HG03354 (cell line): ENCODE results near the gene LITAFD.
"Not testable (repeated sequence)": the region's sequence is repeated elsewhere in the genome, so short reads cannot be mapped to it uniquely, and the experiment has no call there.

Source experiments
- ATAC-seq: cut with Tn5 transposase; IDR thresholded peaks from one replicate; pipeline ENCODE4 v1.9.1; 2021; ENCODE audit warnings: mild to moderate bottlenecking; ENCODE audit not compliant: unreplicated experiment, poor library complexity, severe bottlenecking

Gene LITAFD

GRCh38 chr16:8869212-8869987 is 12.8 kb upstream of the LITAFD start:
- ATAC-seq: no peak

- not testable (repeated sequence) for ATAC-seq
Observed at GRCh38 chr16:8869988-8870241, 12.2 kb upstream of the LITAFD start.

- no peak for ATAC-seq
Observed at GRCh38 chr16:8872071-8872470, 10.1 kb upstream of the LITAFD start.

GRCh38 chr16:8872967-8873865 is 8.9 kb upstream of the LITAFD start:
- ATAC-seq: no peak

- not testable (repeated sequence) for ATAC-seq
Observed at GRCh38 chr16:8873866-8874195, 8.3 kb upstream of the LITAFD start.

GRCh38 chr16:8874388-8874787 is 7.8 kb upstream of the LITAFD start:
- no peak for ATAC-seq

GRCh38 chr16:8875317-8875716 is 6.8 kb upstream of the LITAFD start:
- ATAC-seq: not testable (repeated sequence)

GRCh38 chr16:8877894-8878522 is 4.1 kb upstream of the LITAFD start:
- ATAC-seq: no peak

GRCh38 chr16:8878523-8878911 is 3.6 kb upstream of the LITAFD start:
- no peak for ATAC-seq

GRCh38 chr16:8880839-8881510 is 1.2 kb upstream of the LITAFD start:
- no peak for ATAC-seq

- no peak for ATAC-seq
Observed at GRCh38 chr16:8882725-8883377, 700 bp downstream of the LITAFD start.

GRCh38 chr16:8885674-8886592 is 3.8 kb downstream of the LITAFD start:
- no peak for ATAC-seq

- ATAC-seq: no peak
Observed at GRCh38 chr16:8886593-8887430, 4.7 kb downstream of the LITAFD start.

GRCh38 chr16:8887431-8887765 is 5.2 kb downstream of the LITAFD start:
- no peak for ATAC-seq

GRCh38 chr16:8887952-8888560 is 5.9 kb downstream of the LITAFD start:
- no peak for ATAC-seq

- ATAC-seq: no peak
Observed at GRCh38 chr16:8888951-8889892, 7.1 kb downstream of the LITAFD start.
